Mucosa of rectum (tissue), 2 donors: ENCODE measurements around the gene CD302.
"Not testable (repeated sequence)": the region's sequence is repeated elsewhere in the genome, so short reads cannot be mapped to it uniquely, and the experiment has no call there.

Experiments used
- H3K27ac ChIP-seq, 2 donors: one replicate each; pipeline ENCODE4 v1.7.0; 2013; ENCODE audit warnings: inconsistent platforms in 2 of 2, low read depth in 2 of 2, low read length in 2 of 2
- H3K27me3 ChIP-seq, 2 donors: one replicate each; pipeline ENCODE4 v1.7.0; 2013; ENCODE audit warnings: low read length in 2 of 2; ENCODE audit not compliant: control insufficient read depth in 2 of 2, insufficient read depth in 2 of 2
- H3K36me3 ChIP-seq, 2 donors: one replicate each; pipeline ENCODE4 v1.7.0; 2013; ENCODE audit warnings: low read length in 2 of 2; ENCODE audit not compliant: control insufficient read depth in 2 of 2, insufficient read depth in 2 of 2
- H3K4me1 ChIP-seq, 2 donors: one replicate each; pipeline ENCODE4 v1.7.0; 2013; ENCODE audit warnings: low read length in 2 of 2, mild to moderate bottlenecking in 1 of 2; ENCODE audit not compliant: control insufficient read depth in 2 of 2, insufficient read depth in 2 of 2
- H3K4me3 ChIP-seq, 2 donors: one replicate each; pipeline ENCODE4 v1.7.0; 2013; ENCODE audit warnings: low read length in 2 of 2
- H3K9ac ChIP-seq, 2 donors: one replicate each; pipeline ENCODE4 v1.7.0; 2013; ENCODE audit warnings: low read length in 2 of 2, low read depth in 1 of 2, mild to moderate bottlenecking in 1 of 2
- H3K9me3 ChIP-seq, 2 donors: one replicate each; pipeline ENCODE4 v1.7.0; 2013; ENCODE audit warnings: low read length in 2 of 2; ENCODE audit not compliant: control insufficient read depth in 2 of 2
- donor health status: healthy.
- donor health status: Normal muscosa, but diverticular disease.

Gene CD302

GRCh38 chr2:159737917-159738296 is 60.1 kb downstream of the CD302 start:
- H3K4me3 ChIP-seq: no peak overlapping the region
- no peak overlapping the region for H3K9ac ChIP-seq
- H3K27ac ChIP-seq: no peak overlapping the region
- H3K4me1 ChIP-seq: no peaks in the 10 kb centered on the region
- H3K9me3 ChIP-seq: no peaks in the 10 kb centered on the region
- H3K36me3 ChIP-seq: peaks cover 40 to 41% of the 10 kb centered on the region in 2 donors
- no peaks in the 10 kb centered on the region for H3K27me3 ChIP-seq

GRCh38 chr2:159737292-159737916 is 60.6 kb downstream of the CD302 start:
- no peaks in the 10 kb centered on the region for H3K9me3 ChIP-seq
- peaks cover 39 to 42% of the 10 kb centered on the region in 2 donors for H3K36me3 ChIP-seq
- no peak overlapping the region for H3K9ac ChIP-seq
- H3K4me3 ChIP-seq: no peak overlapping the region
- H3K27ac ChIP-seq: no peak overlapping the region
- no peaks in the 10 kb centered on the region for H3K27me3 ChIP-seq
- H3K4me1 ChIP-seq: no peaks in the 10 kb centered on the region

GRCh38 chr2:159736048-159736447 is 62.0 kb downstream of the CD302 start:
- H3K27me3 ChIP-seq: no peaks in the 10 kb centered on the region
- H3K4me3 ChIP-seq: no peak overlapping the region
- no peaks in the 10 kb centered on the region for H3K9me3 ChIP-seq
- H3K4me1 ChIP-seq: no peaks in the 10 kb centered on the region
- no peak overlapping the region for H3K27ac ChIP-seq
- no peak overlapping the region for H3K9ac ChIP-seq
- peaks cover 42 to 47% of the 10 kb centered on the region in 2 donors for H3K36me3 ChIP-seq

GRCh38 chr2:159735648-159736047 is 62.4 kb downstream of the CD302 start:
- H3K4me1 ChIP-seq: no peaks in the 10 kb centered on the region
- no peak overlapping the region for H3K27ac ChIP-seq
- no peaks in the 10 kb centered on the region for H3K9me3 ChIP-seq
- no peak overlapping the region for H3K4me3 ChIP-seq
- H3K36me3 ChIP-seq: peaks cover 46 to 51% of the 10 kb centered on the region in 2 donors
- no peaks in the 10 kb centered on the region for H3K27me3 ChIP-seq
- no peak overlapping the region for H3K9ac ChIP-seq

- H3K9me3 ChIP-seq: no peaks in the 10 kb centered on the region
- no peaks in the 10 kb centered on the region for H3K27me3 ChIP-seq
- no peak overlapping the region for H3K4me3 ChIP-seq
- no peaks in the 10 kb centered on the region for H3K4me1 ChIP-seq
- H3K9ac ChIP-seq: no peak overlapping the region
- peaks cover 25 to 28% of the 10 kb centered on the region in 2 donors for H3K36me3 ChIP-seq
- H3K27ac ChIP-seq: no peak overlapping the region
Observed at GRCh38 chr2:159728629-159729028, 69.4 kb downstream of the CD302 start.

GRCh38 chr2:159725713-159726112 is 72.3 kb downstream of the CD302 start:
- Histone ChIP-seq H3K4me3 (no peak overlapping the region), H3K27ac (no peak overlapping the region), H3K36me3 (peaks cover 10 to 16% of the 10 kb centered on the region in 2 donors), H3K27me3 (no peaks in the 10 kb centered on the region), H3K9ac (no peak overlapping the region), H3K4me1 (no peaks in the 10 kb centered on the region), H3K9me3 (no peaks in the 10 kb centered on the region)

- not testable (repeated sequence) for H3K27me3 ChIP-seq, H3K9ac ChIP-seq, H3K27ac ChIP-seq, H3K9me3 ChIP-seq, H3K4me1 ChIP-seq, H3K4me3 ChIP-seq
- H3K36me3 ChIP-seq: peaks cover 7 to 16% of the 10 kb centered on the region in 2 donors
Observed at GRCh38 chr2:159724795-159725572, 73.0 kb downstream of the CD302 start.

- no peak overlapping the region for H3K27ac ChIP-seq
- no peak overlapping the region for H3K9ac ChIP-seq
- no peaks in the 10 kb centered on the region for H3K9me3 ChIP-seq
- peaks cover 13 to 19% of the 10 kb centered on the region in 2 donors for H3K36me3 ChIP-seq
- H3K4me3 ChIP-seq: no peak overlapping the region
- H3K27me3 ChIP-seq: no peaks in the 10 kb centered on the region
- no peaks in the 10 kb centered on the region for H3K4me1 ChIP-seq
Observed at GRCh38 chr2:159722580-159722979, 75.4 kb downstream of the CD302 start.

- Histone ChIP-seq H3K9me3 (no peaks in the 10 kb centered on the region), H3K9ac (no peak overlapping the region), H3K27me3 (no peaks in the 10 kb centered on the region), H3K36me3 (peaks cover 15 to 20% of the 10 kb centered on the region in 2 donors), H3K4me1 (no peaks in the 10 kb centered on the region), H3K4me3 (no peak overlapping the region), H3K27ac (no peak overlapping the region)
Observed at GRCh38 chr2:159720676-159721075, 77.3 kb downstream of the CD302 start.
